HG03432 (cell line): ENCODE data around the gene GPC6.
A peak's percentile ranks its signal among the peaks of the same experiment; 100 is the strongest.
"Not testable (repeated sequence)": the region's sequence is repeated elsewhere in the genome, so short reads cannot be mapped to it uniquely, and the experiment has no call there.

Experiments
- ATAC-seq: cut with Tn5 transposase; IDR thresholded peaks from one replicate; pipeline ENCODE4 v1.9.1; 2021; ENCODE audit warnings: mild to moderate bottlenecking, moderate library complexity; ENCODE audit not compliant: unreplicated experiment

The GPC6 gene

GRCh38 chr13:94181461-94182107 lies 955.0 kb downstream of the GPC6 start:
- no peak for ATAC-seq

DNA sequence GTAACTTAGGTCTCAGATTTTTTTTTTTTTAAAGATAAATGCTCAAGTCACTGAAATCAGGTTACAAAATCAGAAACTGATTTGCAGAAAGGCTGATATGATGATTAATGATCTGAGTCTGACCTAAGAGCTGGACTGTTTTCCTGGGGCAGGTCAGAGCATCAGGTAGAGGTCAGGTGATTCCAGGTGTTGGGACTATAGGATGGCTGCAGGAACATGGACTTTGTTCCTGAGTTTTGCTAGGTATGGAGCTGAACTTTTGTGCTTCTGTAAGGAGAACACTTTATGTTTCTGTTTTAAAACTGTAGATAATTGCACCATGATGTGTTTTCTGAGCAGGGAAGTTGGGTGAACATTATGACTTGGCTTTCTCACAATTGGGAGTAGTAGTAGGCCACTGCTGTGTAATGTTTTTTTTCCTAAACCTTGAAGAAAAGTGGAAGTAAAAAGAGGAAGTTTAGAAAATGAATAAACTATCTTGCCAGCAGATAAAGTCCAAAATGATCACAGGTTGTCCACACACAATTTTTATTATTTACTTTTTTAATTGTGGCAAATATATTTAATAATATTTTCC lies 955.7 kb downstream of the GPC6 start:
- ATAC-seq: no peak

GRCh38 chr13:94186470-94186869 lies 959.9 kb downstream of the GPC6 start:
- ATAC-seq: no peak

DNA sequence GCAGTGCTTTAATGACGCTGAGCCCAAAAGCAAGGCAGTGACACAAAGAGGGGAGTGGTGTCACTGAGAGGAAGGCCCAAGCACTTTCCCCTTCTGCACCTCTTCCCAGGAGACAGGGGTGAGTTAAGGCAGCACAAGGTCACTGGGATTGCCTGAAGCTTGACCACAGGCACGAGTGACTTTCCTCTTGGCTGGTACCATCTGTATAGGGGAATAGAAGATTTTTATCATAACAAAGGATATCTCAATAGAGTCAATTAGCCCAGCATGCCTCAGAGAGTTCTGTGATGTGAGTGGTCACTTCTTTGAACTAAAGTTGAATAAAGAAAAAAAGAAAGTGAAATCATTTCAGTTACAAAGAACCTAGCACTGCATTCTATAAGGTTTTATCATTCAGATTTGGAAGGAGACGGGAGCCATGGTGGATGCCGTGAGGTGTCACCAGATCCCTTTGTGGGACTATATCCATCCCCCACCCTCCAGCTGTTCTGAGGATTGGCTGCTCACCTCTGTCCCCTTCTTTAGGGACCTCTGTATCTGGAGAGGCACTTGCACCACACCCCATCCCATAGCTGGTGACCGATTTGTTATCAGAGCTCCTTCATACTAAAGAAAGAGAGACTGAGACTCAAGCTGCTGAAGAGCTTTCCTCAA lies 961.7 kb downstream of the GPC6 start:
- no peak for ATAC-seq

DNA sequence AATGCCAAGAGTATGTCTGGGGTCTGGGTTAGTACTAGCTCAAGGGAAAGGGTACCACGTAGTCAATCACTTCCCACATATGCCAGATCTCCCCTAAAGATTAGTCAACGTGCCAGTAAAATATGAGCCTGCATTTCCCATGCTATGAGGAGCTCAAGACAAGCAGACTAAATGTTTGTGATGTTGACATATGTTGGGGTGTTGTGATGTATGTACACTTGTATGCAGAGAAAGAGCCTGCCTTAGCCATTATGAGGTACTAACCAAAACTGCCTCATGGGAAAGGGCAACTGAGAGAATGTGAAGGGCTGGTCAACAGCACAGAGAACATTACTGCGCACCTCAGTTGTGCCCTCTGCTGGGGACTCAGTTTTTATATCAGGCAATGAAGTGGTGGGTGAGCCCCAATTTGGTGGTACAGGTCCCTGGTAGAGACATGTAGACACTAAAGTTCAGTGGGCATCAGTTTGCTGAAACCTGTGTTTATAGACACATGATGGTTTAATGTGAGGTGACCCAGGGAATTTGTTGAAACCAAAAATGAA lies 965.9 kb downstream of the GPC6 start:
- ATAC-seq: peak; percentile 68

GRCh38 chr13:94195715-94196114 lies 969.1 kb downstream of the GPC6 start:
- ATAC-seq: no peak

GRCh38 chr13:94196413-94196812 lies 969.8 kb downstream of the GPC6 start:
- ATAC-seq: no peak

GRCh38 chr13:94198681-94199080 lies 972.1 kb downstream of the GPC6 start:
- ATAC-seq: no peak

DNA sequence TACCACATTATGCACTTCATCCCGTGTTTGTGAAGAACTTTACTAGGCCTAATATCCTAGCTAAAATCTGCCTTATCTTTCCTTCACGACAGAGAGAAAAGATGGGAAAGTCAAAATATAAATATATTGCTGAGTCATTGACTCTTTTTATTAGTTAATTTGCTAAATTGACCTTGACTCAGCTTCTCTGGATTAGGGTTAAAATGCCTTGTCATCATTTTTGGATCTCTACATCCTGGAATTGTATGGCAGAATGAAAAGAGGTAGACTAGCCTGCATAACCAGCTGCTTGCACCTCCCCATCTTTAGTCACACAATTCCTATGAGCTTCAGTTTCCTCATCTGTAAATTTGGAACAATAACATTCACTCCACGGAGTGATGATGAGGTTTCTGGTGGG lies 972.5 kb downstream of the GPC6 start:
- no peak for ATAC-seq

- ATAC-seq: no peak
Measured at GRCh38 chr13:94201022-94201421, 974.4 kb downstream of the GPC6 start.

DNA sequence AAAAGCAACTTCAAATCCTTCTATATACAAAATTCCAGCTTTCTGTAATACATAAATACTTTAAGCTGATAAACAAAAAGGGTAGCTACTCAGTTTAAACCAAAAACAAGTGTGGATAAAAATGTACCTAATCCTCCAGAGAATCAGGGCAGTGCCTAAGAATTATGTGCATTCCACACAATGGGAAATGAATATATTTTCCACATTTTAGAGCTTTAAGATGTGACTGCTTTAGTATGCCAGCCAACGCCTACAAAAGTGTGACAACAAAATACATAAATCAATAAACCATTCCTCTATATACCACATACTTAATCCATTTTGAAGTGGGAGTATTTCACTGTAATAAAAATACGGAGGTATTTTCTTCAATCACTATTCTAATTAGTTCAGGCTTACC lies 977.6 kb downstream of the GPC6 start:
- ATAC-seq: no peak

DNA sequence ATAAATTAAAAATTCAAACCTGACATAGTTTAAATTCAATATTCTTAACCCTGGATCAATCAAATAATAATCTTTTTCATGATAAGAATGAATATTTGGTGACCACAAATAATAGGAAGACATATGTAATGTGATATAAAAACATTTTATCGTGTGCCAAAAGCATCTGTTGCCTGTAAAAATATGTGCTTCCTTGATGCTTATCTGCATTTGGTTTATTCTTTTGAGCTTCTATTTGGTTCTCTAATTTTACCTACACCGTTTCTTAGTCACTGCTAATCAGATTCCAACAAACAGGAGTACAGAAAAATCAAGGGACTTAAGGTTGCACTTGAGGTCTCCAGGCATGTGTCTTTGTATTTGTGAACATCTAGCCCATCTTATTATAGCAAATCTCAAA lies 978.3 kb downstream of the GPC6 start:
- ATAC-seq: no peak

GRCh38 chr13:94205896-94206295 lies 979.3 kb downstream of the GPC6 start:
- ATAC-seq: no peak

DNA sequence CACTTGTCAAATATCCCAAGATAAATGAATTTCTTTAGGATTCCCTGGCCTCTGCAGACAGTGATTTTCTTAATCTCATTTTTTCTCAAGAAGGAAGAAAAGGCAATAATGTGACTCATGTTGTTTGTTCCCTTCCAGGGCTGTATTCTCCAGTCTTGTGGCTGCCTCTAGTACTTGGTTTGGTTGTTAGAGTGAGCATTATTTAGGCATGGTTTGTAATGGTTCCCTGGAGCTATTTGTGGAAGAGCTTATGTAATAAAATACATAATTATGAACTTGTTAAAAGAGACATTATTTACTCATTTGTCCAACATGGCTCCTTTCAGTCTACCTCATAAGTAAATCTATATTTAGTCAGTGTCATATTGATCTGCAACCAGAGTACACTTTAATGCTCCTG lies 982.5 kb downstream of the GPC6 start:
- ATAC-seq: no peak

DNA sequence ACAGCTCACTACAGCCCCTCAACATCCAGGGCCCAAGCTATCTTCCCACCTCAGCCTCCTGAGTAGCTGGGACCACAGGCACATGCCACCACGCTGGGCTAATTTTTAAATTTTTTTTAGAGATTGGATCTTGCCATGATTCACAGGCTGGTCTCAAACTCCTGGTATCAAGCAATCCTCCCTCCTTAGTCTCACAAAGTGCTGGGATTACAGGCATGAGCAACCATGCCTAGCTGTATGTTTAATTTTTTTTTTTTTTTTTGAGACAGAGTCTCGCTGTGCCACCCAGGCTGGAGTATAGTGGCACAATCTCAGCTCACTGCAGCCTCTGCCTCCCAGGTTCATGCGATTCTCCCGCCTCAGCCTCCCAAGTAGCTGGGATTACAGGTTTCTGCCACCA lies 983.3 kb downstream of the GPC6 start:
- not testable (repeated sequence) for ATAC-seq

DNA sequence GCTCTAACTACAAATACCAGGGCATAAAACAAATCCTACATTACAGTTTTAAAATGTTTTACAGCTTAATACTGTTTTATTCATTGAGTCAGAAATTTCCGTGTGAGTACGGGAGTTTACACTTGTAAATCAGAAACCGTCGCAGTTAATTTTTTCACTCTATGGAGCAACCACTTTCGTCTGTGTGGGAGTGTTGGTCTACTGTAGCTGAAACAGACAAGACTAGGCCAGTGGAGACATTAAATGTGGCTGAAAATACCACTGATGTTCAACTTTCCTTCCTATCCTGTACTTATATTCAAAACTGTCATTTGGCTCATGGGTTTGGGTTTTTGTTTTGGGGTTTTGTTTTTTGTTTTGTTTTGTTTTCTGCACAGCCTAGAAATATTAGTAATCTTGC lies 984.2 kb downstream of the GPC6 start:
- peak; percentile 81 for ATAC-seq

GRCh38 chr13:94212196-94212595 lies 985.6 kb downstream of the GPC6 start:
- no peak for ATAC-seq

DNA sequence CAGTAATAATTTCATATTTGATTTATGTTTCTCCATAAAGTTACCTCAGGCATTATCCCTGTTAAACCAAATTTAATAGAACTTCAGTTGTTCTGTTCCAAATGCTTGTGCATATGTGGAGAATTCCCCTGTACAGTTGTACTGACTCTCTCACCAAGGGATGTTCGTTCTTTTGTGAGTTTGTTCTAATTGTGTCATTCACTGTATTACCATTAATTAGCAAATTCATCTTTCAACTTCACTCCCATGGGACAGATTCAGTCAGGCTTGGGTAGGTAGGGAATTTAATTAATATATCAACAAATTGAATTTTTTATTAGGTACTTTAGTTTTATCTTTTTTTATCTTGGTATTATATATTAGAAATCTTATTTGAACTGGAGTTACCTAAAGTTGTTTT lies 987.5 kb downstream of the GPC6 start:
- no peak for ATAC-seq

- ATAC-seq: no peak
Measured at GRCh38 chr13:94214975-94215374, 988.4 kb downstream of the GPC6 start.

DNA sequence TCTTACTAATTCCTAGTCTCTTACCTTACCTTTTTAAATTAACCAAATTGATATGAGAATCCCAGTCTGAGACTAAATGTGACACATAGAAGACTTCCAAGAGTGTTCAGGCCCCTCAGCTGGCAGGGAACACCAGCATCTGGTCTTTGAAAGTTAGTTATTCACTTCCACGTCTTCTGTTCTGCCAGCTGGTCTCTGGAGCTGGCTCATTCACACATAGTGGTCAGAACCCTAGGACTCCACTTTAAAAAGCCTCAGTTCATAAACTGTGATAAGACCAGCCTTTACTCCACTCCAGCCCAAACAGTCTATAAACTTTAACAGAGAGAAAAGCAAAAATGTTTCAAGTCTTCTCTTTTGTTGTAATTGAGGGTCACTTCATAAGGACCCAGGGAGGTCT lies 989.9 kb downstream of the GPC6 start:
- no peak for ATAC-seq

DNA sequence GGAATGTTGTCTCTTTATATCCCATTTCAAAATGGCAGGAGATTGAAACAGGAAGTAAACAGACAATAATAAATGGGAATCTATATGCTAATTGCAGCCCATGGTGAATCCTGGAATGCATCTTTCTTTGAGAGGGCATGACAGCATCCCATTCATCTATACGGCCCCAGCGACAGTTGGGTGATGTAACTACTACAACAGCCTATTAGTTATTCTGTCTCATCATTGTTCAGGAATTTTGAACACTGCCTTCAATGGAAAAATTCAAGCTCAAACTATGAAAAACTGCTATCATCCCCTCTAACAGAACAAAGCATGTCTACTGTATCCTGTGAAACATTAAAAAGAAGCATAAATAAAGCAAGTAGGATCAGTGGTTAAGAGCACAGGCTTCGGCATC lies 990.8 kb downstream of the GPC6 start:
- ATAC-seq: no peak

- no peak for ATAC-seq
Measured at GRCh38 chr13:94218537-94218936, 991.9 kb downstream of the GPC6 start.
